Liver (tissue), 3 donors: ENCODE measurements around the gene SEL1L2.

Source experiments
- GABPA ChIP-seq, 2 donors: IDR thresholded peaks in 1 of 2; conservative IDR thresholded peaks in 1 of 2; 2 replicates each; pipeline ENCODE4 v1.6.1; 2016; ENCODE audit warnings: antibody characterized with exemption in 2 of 2, mild to moderate bottlenecking in 1 of 2, moderate library complexity in 1 of 2
- HNF4A ChIP-seq, 2 donors: conservative IDR thresholded peaks; 2 replicates each; pipeline ENCODE4 v1.6.1; 2016; ENCODE audit warnings: antibody characterized with exemption in 2 of 2, mild to moderate bottlenecking in 2 of 2
- JUND ChIP-seq, 2 donors: IDR thresholded peaks; 2 replicates each; pipeline ENCODE4 v1.6.1; 2016; ENCODE audit warnings: antibody characterized with exemption in 2 of 2
- MAX ChIP-seq: IDR thresholded peaks from 2 replicates; pipeline ENCODE4 v1.6.1; 2016; ENCODE audit warnings: antibody characterized with exemption
- RAD21 ChIP-seq, 2 donors: IDR thresholded peaks; 2 replicates each; pipeline ENCODE4 v1.6.1; 2016; ENCODE audit warnings: antibody characterized with exemption in 2 of 2, mild to moderate bottlenecking in 2 of 2
- REST ChIP-seq: IDR thresholded peaks from 2 replicates; pipeline ENCODE4 v1.6.1; 2016; ENCODE audit warnings: antibody characterized with exemption, mild to moderate bottlenecking
- RXRA ChIP-seq, 2 donors: IDR thresholded peaks; 2 replicates each; pipeline ENCODE4 v1.6.1; 2017 to 2018; ENCODE audit warnings: antibody characterized with exemption in 2 of 2, mild to moderate bottlenecking in 1 of 2
- SP1 ChIP-seq: IDR thresholded peaks from 2 replicates; pipeline ENCODE4 v1.6.1; 2018; ENCODE audit warnings: antibody characterized with exemption, mild to moderate bottlenecking
- TAF1 ChIP-seq: conservative IDR thresholded peaks from 2 replicates; pipeline ENCODE4 v1.6.1; 2016; ENCODE audit warnings: antibody characterized with exemption, mild to moderate bottlenecking
- YY1 ChIP-seq: IDR thresholded peaks from 2 replicates; pipeline ENCODE4 v1.6.1; 2016; ENCODE audit warnings: antibody characterized with exemption, mild to moderate bottlenecking
- TF ChIP-seq, protein P1 (sequence below): fragments of 150-350 bp; IDR thresholded peaks from 2 replicates; pipeline ENCODE4 v1.5.1; 2017; ENCODE audit warnings: improper control_type of control experiment, low read depth, low read length; ENCODE audit not compliant: missing input control
- TF ChIP-seq, protein P2 (sequence below): IDR thresholded peaks from 2 replicates; pipeline ENCODE4 v1.6.1; 2016; ENCODE audit warnings: antibody characterized with exemption
- TF ChIP-seq, protein P3 (sequence below): IDR thresholded peaks from 2 replicates; pipeline ENCODE4 v1.6.1; 2016; ENCODE audit warnings: antibody characterized with exemption
- donor health status: healthy.
- donor health status: healthy.

- TF ChIP-seq, protein P1, sequence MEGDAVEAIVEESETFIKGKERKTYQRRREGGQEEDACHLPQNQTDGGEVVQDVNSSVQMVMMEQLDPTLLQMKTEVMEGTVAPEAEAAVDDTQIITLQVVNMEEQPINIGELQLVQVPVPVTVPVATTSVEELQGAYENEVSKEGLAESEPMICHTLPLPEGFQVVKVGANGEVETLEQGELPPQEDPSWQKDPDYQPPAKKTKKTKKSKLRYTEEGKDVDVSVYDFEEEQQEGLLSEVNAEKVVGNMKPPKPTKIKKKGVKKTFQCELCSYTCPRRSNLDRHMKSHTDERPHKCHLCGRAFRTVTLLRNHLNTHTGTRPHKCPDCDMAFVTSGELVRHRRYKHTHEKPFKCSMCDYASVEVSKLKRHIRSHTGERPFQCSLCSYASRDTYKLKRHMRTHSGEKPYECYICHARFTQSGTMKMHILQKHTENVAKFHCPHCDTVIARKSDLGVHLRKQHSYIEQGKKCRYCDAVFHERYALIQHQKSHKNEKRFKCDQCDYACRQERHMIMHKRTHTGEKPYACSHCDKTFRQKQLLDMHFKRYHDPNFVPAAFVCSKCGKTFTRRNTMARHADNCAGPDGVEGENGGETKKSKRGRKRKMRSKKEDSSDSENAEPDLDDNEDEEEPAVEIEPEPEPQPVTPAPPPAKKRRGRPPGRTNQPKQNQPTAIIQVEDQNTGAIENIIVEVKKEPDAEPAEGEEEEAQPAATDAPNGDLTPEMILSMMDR = no peak
- TF ChIP-seq YY1 (no peak), JUND (IDR thresholded peaks at IDR 0.05) (no peak), REST (no peak), TAF1 (no peak), RAD21 (IDR thresholded peaks at IDR 0.05) (no peak), RXRA (IDR thresholded peaks at IDR 0.05) (no peak), GABPA (IDR thresholded peaks at IDR 0.05 in 1 of 2, conservative IDR thresholded peaks at IDR 0.05 in 1 of 2) (no peak), HNF4A (conservative IDR thresholded peaks at IDR 0.05) (no peak), SP1 (no peak), MAX (no peak)
- TF ChIP-seq, protein P2, sequence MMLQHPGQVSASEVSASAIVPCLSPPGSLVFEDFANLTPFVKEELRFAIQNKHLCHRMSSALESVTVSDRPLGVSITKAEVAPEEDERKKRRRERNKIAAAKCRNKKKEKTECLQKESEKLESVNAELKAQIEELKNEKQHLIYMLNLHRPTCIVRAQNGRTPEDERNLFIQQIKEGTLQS = no peak
- TF ChIP-seq, protein P3, sequence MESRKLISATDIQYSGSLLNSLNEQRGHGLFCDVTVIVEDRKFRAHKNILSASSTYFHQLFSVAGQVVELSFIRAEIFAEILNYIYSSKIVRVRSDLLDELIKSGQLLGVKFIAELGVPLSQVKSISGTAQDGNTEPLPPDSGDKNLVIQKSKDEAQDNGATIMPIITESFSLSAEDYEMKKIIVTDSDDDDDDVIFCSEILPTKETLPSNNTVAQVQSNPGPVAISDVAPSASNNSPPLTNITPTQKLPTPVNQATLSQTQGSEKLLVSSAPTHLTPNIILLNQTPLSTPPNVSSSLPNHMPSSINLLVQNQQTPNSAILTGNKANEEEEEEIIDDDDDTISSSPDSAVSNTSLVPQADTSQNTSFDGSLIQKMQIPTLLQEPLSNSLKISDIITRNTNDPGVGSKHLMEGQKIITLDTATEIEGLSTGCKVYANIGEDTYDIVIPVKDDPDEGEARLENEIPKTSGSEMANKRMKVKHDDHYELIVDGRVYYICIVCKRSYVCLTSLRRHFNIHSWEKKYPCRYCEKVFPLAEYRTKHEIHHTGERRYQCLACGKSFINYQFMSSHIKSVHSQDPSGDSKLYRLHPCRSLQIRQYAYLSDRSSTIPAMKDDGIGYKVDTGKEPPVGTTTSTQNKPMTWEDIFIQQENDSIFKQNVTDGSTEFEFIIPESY = no peak
Observed at GRCh38 chr20:13960119-13960518, 30.3 kb downstream of the SEL1L2 start.
